ENCODE results near the gene ARHGEF1.

The ARHGEF1 gene

GRCh38 chr19:41956621-41957020, 73.6 kb downstream of the ARHGEF1 start:
- no peak for DNase-seq (ENCODE audit: low read depth in 2 of 2)
